ENCODE results near the gene SLC2A9.

GRCh38 chr4:10017037-10017893, 4.0 kb downstream of the SLC2A9 start:
- TF ChIP-seq CTCF (IDR thresholded peaks at IDR 0.05; ENCODE audit: poor library complexity) (no peak), EZH2phosphoT487 (IDR thresholded peaks at IDR 0.05; ENCODE audit: low read depth, severe bottlenecking, unreplicated experiment) (no peak)

Data from hepatocyte (in vitro differentiated cells).